WTC11 (cell line): ENCODE data around the gene GNAL. TPM values are rescaled to one million over a fixed set of nuclear protein-coding genes. Genes with fewer than 3 reads are reported as not detected.

Source experiments
- ATAC-seq: fragments of 200-7000 bp; cut with Tn5 transposase; 2 replicates; pipeline ENCODE4 v1.10.0; 2021; ENCODE audit warnings: mild to moderate bottlenecking, moderate library complexity
- CTCF ChIA-PET: fragments of 300-600 bp; sonication (Branson Sonifier 250); formaldehyde crosslinking; loops from one replicate; lab custom pipeline; 2021; ENCODE audit warnings: antibody characterized with exemption; lab: Charles Lee
- POLR2A ChIA-PET: fragments of 350-600 bp; sonication (Branson Sonifier 250); formaldehyde crosslinking; loops from one replicate; lab custom pipeline; 2021; ENCODE audit warnings: antibody characterized with exemption; lab: Charles Lee
- DNase-seq: peaks from one replicate; pipeline ENCODE4 v3.0.0; 2021; ENCODE audit warnings: low spot score
- H3K27ac Mint-ChIP-seq: 2 replicates; pipeline ENCODE4 v1.8.0; 2021; ENCODE audit warnings: mixed read lengths
- H3K27me3 Mint-ChIP-seq: 2 replicates; pipeline ENCODE4 v1.8.0; 2021; ENCODE audit warnings: low read depth, mild to moderate bottlenecking, moderate library complexity, mixed read lengths
- H3K36me3 Mint-ChIP-seq: 2 replicates; pipeline ENCODE4 v1.8.0; 2021; ENCODE audit warnings: mixed read lengths
- H3K4me1 Mint-ChIP-seq: 2 replicates; pipeline ENCODE4 v1.8.0; 2022; ENCODE audit warnings: mixed read lengths
- H3K4me3 Mint-ChIP-seq: 2 replicates; pipeline ENCODE4 v1.8.0; 2021; ENCODE audit warnings: mild to moderate bottlenecking, moderate library complexity, mixed read lengths
- H3K9me3 Mint-ChIP-seq: 2 replicates; pipeline ENCODE4 v1.8.0; 2021; ENCODE audit warnings: mixed read lengths
- CREM ChIP-seq: sonication (generic); formaldehyde crosslinking; IDR thresholded peaks from 2 replicates; pipeline ENCODE4 v1.8.1; 2022; ENCODE audit warnings: mild to moderate bottlenecking, missing genetic modification reagents, moderate library complexity
- ETV6 ChIP-seq: sonication (generic); formaldehyde crosslinking; IDR thresholded peaks from 2 replicates; pipeline ENCODE4 v1.8.1; 2022; ENCODE audit warnings: mild to moderate bottlenecking, missing genetic modification reagents
- FOXJ3 ChIP-seq: sonication (generic); formaldehyde crosslinking; IDR thresholded peaks from 2 replicates; pipeline ENCODE4 v1.9.0; 2021; ENCODE audit warnings: missing genetic modification reagents, mild to moderate bottlenecking, borderline replicate concordance
- JUN ChIP-seq: sonication (generic); formaldehyde crosslinking; IDR thresholded peaks from 2 replicates; pipeline ENCODE4 v1.8.0; 2023; ENCODE audit warnings: mild to moderate bottlenecking, missing genetic modification reagents
- NFE2L1 ChIP-seq: sonication (generic); formaldehyde crosslinking; IDR thresholded peaks from 2 replicates; pipeline ENCODE4 v1.8.1; 2023; ENCODE audit warnings: missing genetic modification reagents
- NR1H2 ChIP-seq: sonication (generic); formaldehyde crosslinking; IDR thresholded peaks from 2 replicates; pipeline ENCODE4 v1.9.0; 2021; ENCODE audit warnings: mild to moderate bottlenecking, moderate library complexity, missing genetic modification reagents
- NR3C1 ChIP-seq: sonication (generic); formaldehyde crosslinking; conservative IDR thresholded peaks from 2 replicates; pipeline ENCODE4 v1.8.1; 2023; ENCODE audit warnings: low read depth, mild to moderate bottlenecking, missing genetic modification reagents
- RELA ChIP-seq: sonication (generic); formaldehyde crosslinking; IDR thresholded peaks from 2 replicates; pipeline ENCODE4 v1.8.1; 2022; ENCODE audit warnings: missing genetic modification reagents, mild to moderate bottlenecking, borderline replicate concordance
- TEAD1 ChIP-seq: sonication (generic); formaldehyde crosslinking; IDR thresholded peaks from 2 replicates; pipeline ENCODE4 v1.8.0; 2022; ENCODE audit warnings: mild to moderate bottlenecking, missing genetic modification reagents
- ZNF121 ChIP-seq: sonication (generic); formaldehyde crosslinking; IDR thresholded peaks from 2 replicates; pipeline ENCODE4 v1.8.0; 2023; ENCODE audit warnings: missing genetic modification reagents
- ZNF671 ChIP-seq: fragments of 250-450 bp; sonication (Bioruptor Pico); IDR thresholded peaks from 2 replicates; pipeline ENCODE4 v1.8.0; 2021; ENCODE audit warnings: mild to moderate bottlenecking
- total RNA-seq: library from RNA; stranded (reverse); gene quantifications from 3 replicates; pipeline ENCODE4 v1.2.3, GENCODE V29; 2021
- TF ChIP-seq, protein P1 (sequence below): fragments of 250-450 bp; sonication (Bioruptor Pico); IDR thresholded peaks from 2 replicates; pipeline ENCODE4 v1.9.0; 2021; ENCODE audit warnings: mild to moderate bottlenecking
- TF ChIP-seq, protein P2 (sequence below): sonication (generic); formaldehyde crosslinking; IDR thresholded peaks from 2 replicates; pipeline ENCODE4 v1.8.0; 2023; ENCODE audit warnings: missing genetic modification reagents
- TF ChIP-seq, protein P3 (sequence below): fragments of 250-450 bp; sonication (Bioruptor Pico); IDR thresholded peaks from 2 replicates; pipeline ENCODE4 v1.9.0; 2021; ENCODE audit warnings: mild to moderate bottlenecking, borderline replicate concordance
- TF ChIP-seq, protein P4 (sequence below): sonication (generic); formaldehyde crosslinking; IDR thresholded peaks from 2 replicates; pipeline ENCODE4 v1.8.1; 2022; ENCODE audit warnings: low read depth, mild to moderate bottlenecking, moderate library complexity, missing genetic modification reagents, borderline replicate concordance

The GNAL gene
- total RNA-seq, 1 experiment from 2014 or later = 22.3 TPM

DNA sequence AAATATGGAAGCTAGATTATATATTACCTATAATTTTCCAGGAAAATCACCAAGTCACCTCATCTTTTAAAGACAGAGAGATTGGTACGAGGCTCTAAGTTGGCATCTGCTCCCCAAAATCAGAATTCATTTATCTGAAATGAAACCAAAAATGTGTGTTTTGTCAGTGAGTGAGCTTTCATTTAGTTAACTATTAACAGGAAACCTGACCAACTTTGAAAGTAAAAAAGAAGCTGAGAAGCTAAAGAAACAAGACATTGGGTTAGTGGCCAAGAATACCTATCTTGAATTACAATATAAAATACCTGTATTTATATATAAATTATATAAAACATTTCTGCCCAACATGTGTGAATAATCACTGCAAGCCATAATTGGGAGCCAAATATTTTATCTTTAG is 217.1 kb downstream of the GNAL start:
- H3K27me3 Mint-ChIP-seq = no peaks in the 10 kb centered on the region
- H3K36me3 Mint-ChIP-seq = peaks cover 8% of the 10 kb centered on the region; the same call in 1 of the 2 replicates
- CTCF ChIA-PET = interaction anchor here (1.2 to 1.9 kb wide), 3 partner anchors 31 to 133 kb away, joined by 4 to 8 read pairs (median 8); no protein-coding TSS in a partner anchor
- H3K4me1 Mint-ChIP-seq = peaks cover 47% of the 10 kb centered on the region
- no peak for DNase-seq
- H3K9me3 Mint-ChIP-seq = no peaks in the 10 kb centered on the region
- peak overlapping the region; percentile 91; the same call in 1 of the 2 replicates for H3K27ac Mint-ChIP-seq
- TF ChIP-seq ZNF671 (CRISPR knock-in tag) (no peak), TEAD1 (CRISPR knock-in tag) (no peak), JUN (CRISPR knock-in tag) (no peak), NR3C1 (CRISPR knock-in tag) (no peak), CREM (CRISPR knock-in tag) (no peak), NFE2L1 (no peak), ETV6 (CRISPR knock-in tag) (no peak), RELA (CRISPR knock-in tag) (no peak), NR1H2 (CRISPR knock-in tag) (no peak), FOXJ3 (CRISPR knock-in tag) (no peak)
- TF ChIP-seq, protein P1, sequence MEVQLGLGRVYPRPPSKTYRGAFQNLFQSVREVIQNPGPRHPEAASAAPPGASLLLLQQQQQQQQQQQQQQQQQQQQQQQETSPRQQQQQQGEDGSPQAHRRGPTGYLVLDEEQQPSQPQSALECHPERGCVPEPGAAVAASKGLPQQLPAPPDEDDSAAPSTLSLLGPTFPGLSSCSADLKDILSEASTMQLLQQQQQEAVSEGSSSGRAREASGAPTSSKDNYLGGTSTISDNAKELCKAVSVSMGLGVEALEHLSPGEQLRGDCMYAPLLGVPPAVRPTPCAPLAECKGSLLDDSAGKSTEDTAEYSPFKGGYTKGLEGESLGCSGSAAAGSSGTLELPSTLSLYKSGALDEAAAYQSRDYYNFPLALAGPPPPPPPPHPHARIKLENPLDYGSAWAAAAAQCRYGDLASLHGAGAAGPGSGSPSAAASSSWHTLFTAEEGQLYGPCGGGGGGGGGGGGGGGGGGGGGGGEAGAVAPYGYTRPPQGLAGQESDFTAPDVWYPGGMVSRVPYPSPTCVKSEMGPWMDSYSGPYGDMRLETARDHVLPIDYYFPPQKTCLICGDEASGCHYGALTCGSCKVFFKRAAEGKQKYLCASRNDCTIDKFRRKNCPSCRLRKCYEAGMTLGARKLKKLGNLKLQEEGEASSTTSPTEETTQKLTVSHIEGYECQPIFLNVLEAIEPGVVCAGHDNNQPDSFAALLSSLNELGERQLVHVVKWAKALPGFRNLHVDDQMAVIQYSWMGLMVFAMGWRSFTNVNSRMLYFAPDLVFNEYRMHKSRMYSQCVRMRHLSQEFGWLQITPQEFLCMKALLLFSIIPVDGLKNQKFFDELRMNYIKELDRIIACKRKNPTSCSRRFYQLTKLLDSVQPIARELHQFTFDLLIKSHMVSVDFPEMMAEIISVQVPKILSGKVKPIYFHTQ (CRISPR knock-in tag) = no peak
- TF ChIP-seq, protein P2, sequence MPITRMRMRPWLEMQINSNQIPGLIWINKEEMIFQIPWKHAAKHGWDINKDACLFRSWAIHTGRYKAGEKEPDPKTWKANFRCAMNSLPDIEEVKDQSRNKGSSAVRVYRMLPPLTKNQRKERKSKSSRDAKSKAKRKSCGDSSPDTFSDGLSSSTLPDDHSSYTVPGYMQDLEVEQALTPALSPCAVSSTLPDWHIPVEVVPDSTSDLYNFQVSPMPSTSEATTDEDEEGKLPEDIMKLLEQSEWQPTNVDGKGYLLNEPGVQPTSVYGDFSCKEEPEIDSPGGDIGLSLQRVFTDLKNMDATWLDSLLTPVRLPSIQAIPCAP = no peak
- TF ChIP-seq, protein P3, sequence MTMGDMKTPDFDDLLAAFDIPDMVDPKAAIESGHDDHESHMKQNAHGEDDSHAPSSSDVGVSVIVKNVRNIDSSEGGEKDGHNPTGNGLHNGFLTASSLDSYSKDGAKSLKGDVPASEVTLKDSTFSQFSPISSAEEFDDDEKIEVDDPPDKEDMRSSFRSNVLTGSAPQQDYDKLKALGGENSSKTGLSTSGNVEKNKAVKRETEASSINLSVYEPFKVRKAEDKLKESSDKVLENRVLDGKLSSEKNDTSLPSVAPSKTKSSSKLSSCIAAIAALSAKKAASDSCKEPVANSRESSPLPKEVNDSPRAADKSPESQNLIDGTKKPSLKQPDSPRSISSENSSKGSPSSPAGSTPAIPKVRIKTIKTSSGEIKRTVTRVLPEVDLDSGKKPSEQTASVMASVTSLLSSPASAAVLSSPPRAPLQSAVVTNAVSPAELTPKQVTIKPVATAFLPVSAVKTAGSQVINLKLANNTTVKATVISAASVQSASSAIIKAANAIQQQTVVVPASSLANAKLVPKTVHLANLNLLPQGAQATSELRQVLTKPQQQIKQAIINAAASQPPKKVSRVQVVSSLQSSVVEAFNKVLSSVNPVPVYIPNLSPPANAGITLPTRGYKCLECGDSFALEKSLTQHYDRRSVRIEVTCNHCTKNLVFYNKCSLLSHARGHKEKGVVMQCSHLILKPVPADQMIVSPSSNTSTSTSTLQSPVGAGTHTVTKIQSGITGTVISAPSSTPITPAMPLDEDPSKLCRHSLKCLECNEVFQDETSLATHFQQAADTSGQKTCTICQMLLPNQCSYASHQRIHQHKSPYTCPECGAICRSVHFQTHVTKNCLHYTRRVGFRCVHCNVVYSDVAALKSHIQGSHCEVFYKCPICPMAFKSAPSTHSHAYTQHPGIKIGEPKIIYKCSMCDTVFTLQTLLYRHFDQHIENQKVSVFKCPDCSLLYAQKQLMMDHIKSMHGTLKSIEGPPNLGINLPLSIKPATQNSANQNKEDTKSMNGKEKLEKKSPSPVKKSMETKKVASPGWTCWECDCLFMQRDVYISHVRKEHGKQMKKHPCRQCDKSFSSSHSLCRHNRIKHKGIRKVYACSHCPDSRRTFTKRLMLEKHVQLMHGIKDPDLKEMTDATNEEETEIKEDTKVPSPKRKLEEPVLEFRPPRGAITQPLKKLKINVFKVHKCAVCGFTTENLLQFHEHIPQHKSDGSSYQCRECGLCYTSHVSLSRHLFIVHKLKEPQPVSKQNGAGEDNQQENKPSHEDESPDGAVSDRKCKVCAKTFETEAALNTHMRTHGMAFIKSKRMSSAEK (CRISPR knock-in tag) = no peak
- ATAC-seq = no peak
- peak overlapping the region; percentile 32 for H3K4me3 Mint-ChIP-seq
- POLR2A ChIA-PET = interaction anchor here (0.7 to 1.4 kb wide), 2 partner anchors 74 to 233 kb away, joined by 3 read pairs; no protein-coding TSS in a partner anchor

DNA sequence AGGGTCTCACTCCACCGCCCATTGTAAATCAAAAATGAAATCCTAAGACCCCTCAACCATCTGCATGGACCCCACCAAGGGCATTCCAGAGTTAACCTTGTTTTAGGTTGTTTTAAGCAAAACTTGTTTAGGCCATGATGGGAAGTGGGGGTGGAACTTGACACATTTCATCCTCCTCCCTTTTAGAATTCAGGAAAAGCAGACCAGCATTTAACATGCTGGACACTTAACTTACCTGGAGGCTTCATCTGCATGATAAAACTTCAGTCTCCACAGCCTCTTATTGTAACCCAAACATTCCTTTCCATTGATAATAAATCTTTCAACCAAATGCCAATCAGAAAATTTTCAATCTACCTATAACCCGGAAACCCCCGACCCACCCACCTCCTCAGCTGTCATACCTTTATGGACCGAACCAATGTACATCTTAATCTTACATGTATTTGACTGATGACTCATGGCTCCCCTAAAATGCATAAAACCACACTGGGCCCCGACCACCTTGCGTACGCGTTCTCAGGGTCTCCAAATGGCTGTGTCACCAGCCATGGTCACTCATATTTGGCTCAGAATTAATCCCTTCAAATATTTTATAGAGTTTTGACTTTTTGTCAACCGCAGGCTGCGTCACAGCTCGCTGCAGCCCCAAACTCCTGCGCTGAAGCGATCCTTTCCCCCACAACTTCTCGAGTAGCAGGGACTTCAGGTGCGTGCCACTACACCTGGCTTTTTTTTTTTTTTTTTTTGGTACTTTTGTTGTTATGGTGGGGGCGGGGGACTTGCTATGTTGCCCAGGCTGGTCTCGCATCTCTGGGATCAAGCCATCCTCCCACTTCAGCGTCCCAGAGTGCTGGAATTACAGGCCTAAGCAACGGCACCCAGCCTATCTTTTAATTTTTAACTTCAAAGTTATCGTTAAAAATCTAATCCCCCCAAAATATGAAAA is 218.1 kb downstream of the GNAL start:
- peaks cover 3% of the 10 kb centered on the region; the same call in 1 of the 2 replicates for H3K36me3 Mint-ChIP-seq
- DNase-seq (peak; percentile 14), ATAC-seq (no peak)
- peak overlapping the region; percentile 94 for H3K27ac Mint-ChIP-seq
- H3K9me3 Mint-ChIP-seq = no peaks in the 10 kb centered on the region
- H3K4me3 Mint-ChIP-seq = peak overlapping the region; percentile 88
- TF ChIP-seq ZNF121 (CRISPR knock-in tag) = peak; percentile 58; the same call in 1 of the 2 replicates
- TF ChIP-seq, protein P4, sequence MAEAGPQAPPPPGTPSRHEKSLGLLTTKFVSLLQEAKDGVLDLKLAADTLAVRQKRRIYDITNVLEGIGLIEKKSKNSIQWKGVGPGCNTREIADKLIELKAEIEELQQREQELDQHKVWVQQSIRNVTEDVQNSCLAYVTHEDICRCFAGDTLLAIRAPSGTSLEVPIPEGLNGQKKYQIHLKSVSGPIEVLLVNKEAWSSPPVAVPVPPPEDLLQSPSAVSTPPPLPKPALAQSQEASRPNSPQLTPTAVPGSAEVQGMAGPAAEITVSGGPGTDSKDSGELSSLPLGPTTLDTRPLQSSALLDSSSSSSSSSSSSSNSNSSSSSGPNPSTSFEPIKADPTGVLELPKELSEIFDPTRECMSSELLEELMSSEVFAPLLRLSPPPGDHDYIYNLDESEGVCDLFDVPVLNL (CRISPR knock-in tag) = no peak
- CTCF ChIA-PET = interaction anchor here (0.7 to 1.5 kb wide), 2 partner anchors 132 to 172 kb away, joined by 3 read pairs; no protein-coding TSS in a partner anchor
- H3K27me3 Mint-ChIP-seq = no peaks in the 10 kb centered on the region
- POLR2A ChIA-PET = interaction anchor here (0.7 to 0.9 kb wide), 2 partner anchors 33 to 234 kb away, joined by 3 read pairs; no protein-coding TSS in a partner anchor
- peaks cover 42% of the 10 kb centered on the region for H3K4me1 Mint-ChIP-seq
